Measurements from ENCODE around the gene ZNF234. TPM values are rescaled to one million over a fixed set of nuclear protein-coding genes. Genes with fewer than 3 reads are reported as not detected.

ZNF234 gene
- total and polyA plus RNA-seq, 2 of the 8 experiments (the other 6 are each of a cell fraction or from before 2014, with no cell fraction given), result 1.9 to 12.3 TPM

GRCh38 chr19:44113784-44114390 is 27.5 kb upstream of the ZNF234 start:
- H3K79me1 ChIP-seq (ENCODE audit: low read depth, low read length), result no peaks in the 10 kb centered on the region; the same call in 1 of the 2 replicates
- no peak overlapping the region for H4K91ac ChIP-seq (replicated peaks; ENCODE audit: insufficient read length, low read length)
- no peak overlapping the region for H3K4ac ChIP-seq (replicated peaks; ENCODE audit: insufficient read length, low read depth, low read length)
- no peak overlapping the region for H2BK5ac ChIP-seq (ENCODE audit: low read depth, low read length)
- H2BK15ac ChIP-seq (ENCODE audit: low read length), result no peak overlapping the region
- H3K9ac ChIP-seq (replicated peaks in 1 of 4; ENCODE audit: extremely low read depth in 1 of 4, low read depth in 3 of 4, low read length in 3 of 4), result peak overlapping the region in 3 of 4 experiments; percentile 1 to 64 (median 9); a peak in 2 of 7 replicates
- peak overlapping the region; percentile 80 to 100 (median 95) for H3K4me3 ChIP-seq (ENCODE audit: extremely low read depth in 1 of 4, insufficient read depth in 2 of 4, low read depth in 3 of 4, low read length in 4 of 4)
- peaks cover 7 to 9% of the 10 kb centered on the region in 2 experiments; a peak in 1 of 4 replicates for H3K9me3 ChIP-seq (ENCODE audit: insufficient read depth in 2 of 2, low read depth in 1 of 2, low read length in 1 of 2)
- H3K56ac ChIP-seq (replicated peaks; ENCODE audit: insufficient read length, low read depth, low read length), result no peak overlapping the region
- CTCF ChIA-PET (ENCODE audit: partially characterized antibody), result interaction anchor here (0.6 to 0.8 kb wide), 2 partner anchors 92 to 109 kb away, joined by 3 read pairs; no protein-coding TSS in a partner anchor
- H3K27ac ChIP-seq (ENCODE audit: low read depth, low read length), result no peak overlapping the region
- peak overlapping the region; percentile 69 to 86 for H3K4me2 ChIP-seq (ENCODE audit: insufficient read depth in 1 of 2, low read depth in 2 of 2, low read length in 2 of 2)
- H2BK120ac ChIP-seq (replicated peaks; ENCODE audit: low read depth, low read length), result no peak overlapping the region
- no peak overlapping the region for H4K5ac ChIP-seq (ENCODE audit: insufficient read length, low read depth, low read length)
- peaks cover 0 to 13% (median 3%) of the 10 kb centered on the region in 4 experiments; a peak in 5 of 8 replicates for H3K36me3 ChIP-seq (ENCODE audit: control insufficient read depth in 2 of 4, insufficient read depth in 4 of 4, low read length in 3 of 4)
- FAIRE-seq, result no peak
- POLR2A ChIA-PET (ENCODE audit: partially characterized antibody), result interaction anchor here (0.7 to 3.8 kb wide), 4 partner anchors 19 to 51 kb away, joined by 3 to 27 read pairs (median 12); partner anchors contain the start of genes ZNF224 and ZNF226
- H3K4me1 ChIP-seq (replicated peaks in 1 of 4; ENCODE audit: control insufficient read depth in 3 of 4, insufficient read depth in 4 of 4, low read length in 3 of 4), result no peaks in the 10 kb centered on the region
- H2BK12ac ChIP-seq (ENCODE audit: low read depth, low read length), result no peak overlapping the region
- 18% methylated on average over 18 of the region's 18 CpGs; no CpG with 5 or more reads in 1 of the 2 experiments for WGBS, 2 experiments (ENCODE audit: extremely low coverage in 1 of 2, insufficient coverage in 1 of 2, insufficient read length in 1 of 2, insufficient replicate concordance in 2 of 2, low coverage in 1 of 2, low lambda C conversion rate in 2 of 2, missing lambda C conversion rate in 1 of 2)
- no peaks in the 10 kb centered on the region for H4K20me1 ChIP-seq (replicated peaks in 1 of 2; ENCODE audit: control insufficient read depth in 1 of 2, insufficient read depth in 2 of 2, low read length in 2 of 2)
- H3K23ac ChIP-seq (ENCODE audit: insufficient read length), result no peak overlapping the region
- H4K8ac ChIP-seq (ENCODE audit: extremely low read depth, insufficient read depth, low read length), result no peak overlapping the region
- H3K79me2 ChIP-seq (ENCODE audit: control insufficient read depth in 1 of 2, insufficient read depth in 2 of 2, low read length in 2 of 2), result peaks cover 0 to 14% of the 10 kb centered on the region in 2 experiments; a peak in 2 of 4 replicates
- H3K18ac ChIP-seq (ENCODE audit: extremely low read depth, low read length), result no peak overlapping the region
- H3K23me2 ChIP-seq (ENCODE audit: low read depth, low read length), result peaks cover 4% of the 10 kb centered on the region; the same call in 1 of the 2 replicates
- no peak overlapping the region for H2AK5ac ChIP-seq (ENCODE audit: low read depth, low read length)
- DNase-seq (ENCODE audit: low read depth in 1 of 2, low spot score in 2 of 2), result no peak
- H2BK20ac ChIP-seq (ENCODE audit: low read length), result no peak overlapping the region
- no peak overlapping the region for H3K14ac ChIP-seq (ENCODE audit: insufficient read length)
- TF ChIP-seq CBX5 (IDR thresholded peaks at IDR 0.05; ENCODE audit: low read depth, low read length) (no peak), HDAC2 (IDR thresholded peaks at IDR 0.05; ENCODE audit: borderline replicate concordance in 1 of 2, low read depth in 2 of 2, low read length in 2 of 2) (no peak), SRF (IDR thresholded peaks at IDR 0.05; ENCODE audit: low read depth, low read length) (no peak), GTF2F1 (IDR thresholded peaks at IDR 0.05; ENCODE audit: borderline replicate concordance, low read depth, low read length) (no peak), CTBP2 (IDR thresholded peaks at IDR 0.05; ENCODE audit: borderline replicate concordance, insufficient read depth, insufficient read length, low read length) (no peak), SUZ12 (IDR thresholded peaks at IDR 0.05; ENCODE audit: low read length) (no peak), CREB1 (IDR thresholded peaks at IDR 0.05) (no peak), PHF8 (conservative IDR thresholded peaks at IDR 0.05; ENCODE audit: low read depth, low read length) (no peak)
- peak overlapping the region; percentile 76 for H2AFZ ChIP-seq (ENCODE audit: low read length)
- no peaks in the 10 kb centered on the region for H3K27me3 ChIP-seq (replicated peaks in 1 of 4; ENCODE audit: control insufficient read depth in 3 of 4, extremely low read depth in 1 of 4, insufficient read depth in 3 of 4, low read length in 3 of 4)
